Lower leg skin (tissue), 4 donors: ENCODE data around the gene RAB39B. TPM values are rescaled to one million over a fixed set of nuclear protein-coding genes. Genes with fewer than 3 reads are reported as not detected.
"Not testable (repeated sequence)": the region's sequence is repeated elsewhere in the genome, so short reads cannot be mapped to it uniquely, and the experiment has no call there.

ENCODE experiments used
- DNase-seq, 2 donors: peaks; one replicate each; pipeline ENCODE4 v3.0.0-alpha.2; 2019; ENCODE audit warnings: low spot score in 2 of 2
- H3K4me3 ChIP-seq: fragments of 200-600 bp; sonication (generic); 2 replicates; pipeline ENCODE4 v1.5.1; 2017; ENCODE audit warnings: mild to moderate bottlenecking, low read depth; ENCODE audit not compliant: poor library complexity, severe bottlenecking
- POLR2A ChIP-seq, 2 donors: fragments of 450-650 bp; IDR thresholded peaks; one replicate each; pipeline ENCODE4 v1.6.1; 2016 to 2017; ENCODE audit warnings: antibody characterized with exemption in 2 of 2, mild to moderate bottlenecking in 1 of 2, moderate library complexity in 1 of 2
- WGBS, 2 donors: methylation state at CpG; one replicate each; pipeline ENCODE4 v1.1.5; 2018; 5-methylcytosine and 5-hydroxymethylcytosine counted together
- intact Hi-C: fragments of 100-400 bp; cut with DNase I; formaldehyde crosslinking; loops from one replicate; pipeline ENCODE4 v1.15.0; 2023; ENCODE audit warnings: low total_unique reads
- total RNA-seq, 4 donors: library from RNA; depleted of rRNA; stranded (reverse); fragments of >200 nt; gene quantifications; one replicate each; pipeline ENCODE4 v1.1.0, GENCODE V29; 2016
- TF ChIP-seq, protein P1 (sequence below), 3 donors: fragments of 450-650 bp; IDR thresholded peaks; one replicate each; pipeline ENCODE4 v1.5.1; 2016; ENCODE audit warnings: antibody characterized with exemption in 3 of 3, mild to moderate bottlenecking in 3 of 3, moderate library complexity in 2 of 3

Gene RAB39B
- total RNA-seq, 4 donors from 2014 or later: 0.08 to 0.23 (median 0.15) TPM

DNA sequence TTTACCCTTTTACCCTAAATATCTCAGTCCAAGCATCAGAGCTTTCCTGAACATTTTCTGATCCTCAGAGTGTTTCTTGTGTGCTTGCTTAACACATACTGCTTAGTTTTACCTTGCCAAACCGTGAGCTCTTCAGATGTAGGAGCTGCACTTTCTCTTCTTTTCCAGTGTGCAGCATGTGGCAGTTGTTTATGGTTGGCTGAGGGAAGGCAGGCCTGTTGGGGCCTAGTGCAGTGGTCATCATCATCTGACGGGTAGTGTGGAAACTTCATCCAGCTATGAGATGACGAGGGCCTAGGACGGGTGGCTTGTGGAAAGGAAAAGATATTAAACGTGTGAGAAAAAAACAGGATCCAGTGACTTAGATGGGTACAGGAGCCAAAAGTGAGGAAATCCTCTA lies 26.6 kb downstream of the RAB39B start:
- no peak overlapping the region for H3K4me3 ChIP-seq
- no peak for DNase-seq
- WGBS, 2 donors: 78 to 97% methylated on average over 5 of the region's 5 CpGs
- TF ChIP-seq POLR2A (IDR thresholded peaks at IDR 0.05): no peak
- TF ChIP-seq, protein P1, sequence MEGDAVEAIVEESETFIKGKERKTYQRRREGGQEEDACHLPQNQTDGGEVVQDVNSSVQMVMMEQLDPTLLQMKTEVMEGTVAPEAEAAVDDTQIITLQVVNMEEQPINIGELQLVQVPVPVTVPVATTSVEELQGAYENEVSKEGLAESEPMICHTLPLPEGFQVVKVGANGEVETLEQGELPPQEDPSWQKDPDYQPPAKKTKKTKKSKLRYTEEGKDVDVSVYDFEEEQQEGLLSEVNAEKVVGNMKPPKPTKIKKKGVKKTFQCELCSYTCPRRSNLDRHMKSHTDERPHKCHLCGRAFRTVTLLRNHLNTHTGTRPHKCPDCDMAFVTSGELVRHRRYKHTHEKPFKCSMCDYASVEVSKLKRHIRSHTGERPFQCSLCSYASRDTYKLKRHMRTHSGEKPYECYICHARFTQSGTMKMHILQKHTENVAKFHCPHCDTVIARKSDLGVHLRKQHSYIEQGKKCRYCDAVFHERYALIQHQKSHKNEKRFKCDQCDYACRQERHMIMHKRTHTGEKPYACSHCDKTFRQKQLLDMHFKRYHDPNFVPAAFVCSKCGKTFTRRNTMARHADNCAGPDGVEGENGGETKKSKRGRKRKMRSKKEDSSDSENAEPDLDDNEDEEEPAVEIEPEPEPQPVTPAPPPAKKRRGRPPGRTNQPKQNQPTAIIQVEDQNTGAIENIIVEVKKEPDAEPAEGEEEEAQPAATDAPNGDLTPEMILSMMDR (IDR thresholded peaks at IDR 0.05): no peak
- intact Hi-C loops: no loop called here

DNA sequence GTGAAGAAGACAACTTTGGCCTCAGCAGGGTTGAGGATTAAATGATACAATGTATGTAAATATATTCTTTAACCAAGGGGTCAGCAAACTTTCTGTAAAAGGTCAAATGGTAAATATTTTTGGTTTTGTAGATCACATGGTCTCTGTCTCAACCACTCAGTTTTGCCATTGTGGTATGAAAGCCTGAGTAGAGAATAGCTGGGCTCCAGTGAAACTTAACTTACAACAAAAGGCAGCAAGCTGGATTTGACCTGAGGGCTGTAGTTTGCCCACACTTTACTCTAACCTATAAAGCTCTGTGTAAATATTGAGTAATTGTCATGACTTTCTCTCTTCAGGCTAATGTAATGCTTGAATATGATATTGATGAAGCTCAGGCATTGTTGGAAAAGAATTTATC lies 28.4 kb downstream of the RAB39B start:
- no peak for TF ChIP-seq POLR2A (IDR thresholded peaks at IDR 0.05)
- TF ChIP-seq, protein P1 (IDR thresholded peaks at IDR 0.05): no peak
- DNase-seq: no peak
- intact Hi-C loops: no loop called here
- no peak overlapping the region for H3K4me3 ChIP-seq

DNA sequence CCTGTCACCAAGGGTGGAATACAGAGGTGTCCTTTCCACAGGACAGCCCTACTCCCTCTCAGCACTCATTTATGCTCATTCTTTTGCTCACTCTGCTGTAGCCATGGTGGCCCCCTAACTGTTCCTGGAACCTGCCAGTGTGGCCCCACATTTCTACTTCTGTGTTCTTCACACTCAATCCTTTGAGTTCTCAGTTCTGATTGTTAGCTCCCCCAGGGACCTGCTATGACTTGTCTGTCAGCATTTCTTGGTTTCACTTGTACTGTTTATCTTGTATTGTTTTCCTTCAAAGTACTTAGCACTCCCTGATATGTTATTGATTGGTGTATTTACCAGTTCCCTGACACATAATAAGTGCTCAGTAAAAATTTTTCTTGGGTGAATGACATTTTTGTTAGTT lies 33.1 kb downstream of the RAB39B start:
- no peak overlapping the region for H3K4me3 ChIP-seq
- intact Hi-C loops: no loop called here
- TF ChIP-seq POLR2A (IDR thresholded peaks at IDR 0.05): no peak
- TF ChIP-seq, protein P1 (IDR thresholded peaks at IDR 0.05): no peak
- DNase-seq: no peak

DNA sequence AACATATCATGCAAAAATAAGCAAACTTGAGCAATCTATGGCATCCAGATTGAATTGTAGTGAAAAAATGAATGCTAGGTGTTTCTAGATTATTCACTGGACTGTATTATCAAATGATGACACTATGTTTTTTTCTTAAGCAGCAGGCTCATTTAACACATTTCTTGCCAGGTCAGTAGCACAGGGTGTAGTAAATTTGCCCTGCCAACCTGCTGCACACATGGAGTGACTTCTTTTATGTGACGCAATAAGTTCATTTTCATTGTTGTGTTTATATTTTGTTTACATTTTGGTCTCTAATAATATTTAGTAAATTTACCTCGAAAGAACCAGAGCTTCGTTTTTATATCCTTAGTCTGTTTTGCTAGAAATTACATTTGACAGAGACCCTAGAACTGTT lies 38.5 kb downstream of the RAB39B start:
- 77 to 80% methylated on average over 3 of the region's 3 CpGs for WGBS, 2 donors
- H3K4me3 ChIP-seq: no peak overlapping the region
- TF ChIP-seq POLR2A (IDR thresholded peaks at IDR 0.05): no peak
- TF ChIP-seq, protein P1 (IDR thresholded peaks at IDR 0.05): no peak
- intact Hi-C loops: no loop called here
- DNase-seq: no peak

DNA sequence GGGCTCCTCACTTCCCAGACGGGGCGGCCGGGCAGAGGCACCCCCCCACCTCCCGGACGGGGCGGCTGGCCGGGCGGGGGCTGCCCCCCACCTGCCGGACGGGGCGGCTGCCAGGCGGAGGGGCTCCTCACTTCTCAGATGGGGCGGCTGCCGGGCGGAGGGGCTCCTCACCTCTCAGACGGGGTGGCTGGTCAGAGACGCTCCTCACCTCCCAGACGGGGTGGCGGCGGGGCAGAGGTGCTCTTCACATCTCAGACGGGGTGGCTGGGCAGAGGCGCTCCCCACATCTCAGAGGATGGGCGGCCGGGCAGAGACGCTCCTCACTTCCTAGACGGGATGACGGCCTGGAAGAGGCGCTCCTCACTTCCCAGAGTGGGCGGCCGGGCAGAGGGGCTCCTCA lies 40.5 kb downstream of the RAB39B start:
- H3K4me3 ChIP-seq, DNase-seq, intact Hi-C loops: not testable (repeated sequence)
- WGBS, 2 donors: 98 to 99% methylated on average over 10 to 30 of the region's 30 CpGs

DNA sequence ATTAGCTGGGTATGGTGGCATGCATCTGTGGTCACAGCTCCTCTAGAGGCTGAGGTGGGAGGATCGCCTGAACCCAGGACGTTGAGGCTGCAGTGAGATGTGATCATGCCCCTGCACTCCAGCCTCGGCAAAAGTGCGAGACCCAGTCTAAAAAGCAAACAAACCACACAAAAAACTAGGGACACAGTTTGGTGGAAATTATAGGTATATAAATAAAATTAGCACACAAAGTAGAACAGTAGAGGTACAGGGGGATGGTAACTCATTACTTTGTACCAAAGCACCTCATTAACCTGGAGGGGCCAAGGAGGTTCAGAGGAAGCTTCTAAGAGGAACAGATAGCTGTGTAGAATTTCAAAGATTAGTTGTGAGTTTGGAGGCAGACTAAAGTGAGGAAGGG lies 42.9 kb downstream of the RAB39B start:
- 90 to 92% methylated on average over 4 of the region's 4 CpGs for WGBS, 2 donors
- TF ChIP-seq POLR2A (IDR thresholded peaks at IDR 0.05): no peak
- TF ChIP-seq, protein P1 (IDR thresholded peaks at IDR 0.05): no peak
- no peak overlapping the region for H3K4me3 ChIP-seq
- intact Hi-C loops: no loop called here
- DNase-seq: no peak
